ENCODE data around the gene CAMLG. TPM values are rescaled to one million over a fixed set of nuclear protein-coding genes. Genes with fewer than 3 reads are reported as not detected.

CAMLG gene
- 23.9 and 42.6 TPM in 2 replicates for total RNA-seq

DNA sequence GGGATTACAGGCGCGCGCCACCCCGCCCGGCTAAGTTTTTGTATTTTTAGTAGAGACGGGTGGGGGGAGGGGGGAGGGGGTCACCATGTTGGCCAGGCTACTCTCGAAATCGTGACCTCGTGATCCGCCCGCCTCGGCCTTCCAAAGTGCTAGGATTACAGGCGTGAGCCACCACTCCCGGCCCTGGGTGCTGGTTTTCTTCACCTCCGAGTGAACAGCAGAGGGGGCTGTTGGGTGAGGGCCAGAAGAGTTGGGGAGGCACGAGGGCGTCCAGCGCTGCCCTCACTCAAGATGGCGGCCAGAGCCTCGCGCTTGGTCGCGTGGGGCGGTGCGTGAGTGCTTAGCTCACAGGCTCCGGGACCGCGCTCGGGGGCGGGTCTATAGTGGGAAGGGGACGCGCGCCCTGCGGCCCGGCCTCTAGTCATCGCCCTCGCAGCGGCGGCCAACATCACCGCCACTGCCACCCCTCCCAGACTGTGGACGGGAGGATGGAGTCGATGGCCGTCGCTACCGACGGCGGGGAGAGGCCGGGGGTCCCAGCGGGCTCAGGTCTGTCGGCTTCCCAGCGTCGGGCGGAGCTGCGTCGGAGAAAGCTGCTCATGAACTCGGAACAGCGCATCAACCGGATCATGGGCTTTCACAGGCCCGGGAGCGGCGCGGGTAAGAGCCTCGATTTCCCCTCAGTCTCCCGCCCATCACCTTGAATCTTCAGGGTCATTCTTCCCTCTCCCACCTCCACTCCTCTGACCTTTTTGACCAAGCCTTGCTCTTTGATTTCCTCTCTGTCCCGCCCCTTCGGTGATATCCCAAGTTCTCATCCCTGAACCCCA lies at the start of gene CAMLG:
Gene CAMLG, plus strand, starts transcription at position 416 of the 830 bp plus-strand sequence. Its CDS starts 73 bp downstream, at position 489.

GRCh38 chr5:134758504-134759341 lies 20.4 kb downstream of the CAMLG start, which contains the start of gene DDX46:
TSS of gene DDX46 (plus strand) at chr5:134758779. CDS start at chr5:134758939, 160 bp downstream.

Other genes starting within 250 kb of the CAMLG start
- gene JADE2, start 212.9 kb upstream of the CAMLG start, total RNA-seq = 15.6 and 39.4 TPM in 2 replicates
- gene SAR1B, start 105.7 kb upstream of the CAMLG start, total RNA-seq = 20.2 and 28.6 TPM in 2 replicates
- 13.7 and 16.5 TPM in 2 replicates for gene SEC24A, start 89.8 kb upstream of the CAMLG start, total RNA-seq
- gene DDX46, start 20.2 kb downstream of the CAMLG start, total RNA-seq = 14.6 and 27.6 TPM in 2 replicates
- gene C5orf24, start 107.4 kb downstream of the CAMLG start, total RNA-seq = 30.3 and 35.7 TPM in 2 replicates
- 78.8 and 94.9 TPM in 2 replicates for gene TXNDC15, start 135.8 kb downstream of the CAMLG start, total RNA-seq
- gene PCBD2, start 166.6 kb downstream of the CAMLG start, total RNA-seq = 2.0 TPM in 2 replicates
- gene CATSPER3, start 229.4 kb downstream of the CAMLG start, total RNA-seq = not detected in 2 replicates